HG03060 (cell line): Measurements from ENCODE around the gene LUC7L.
"Not testable (repeated sequence)": the region's sequence is repeated elsewhere in the genome, so short reads cannot be mapped to it uniquely, and the experiment has no call there.

Experiments
- ATAC-seq: cut with Tn5 transposase; IDR thresholded peaks from one replicate; pipeline ENCODE4 v1.9.1; 2021; ENCODE audit warnings: low read depth, moderate number of reproducible peaks; ENCODE audit not compliant: unreplicated experiment

The LUC7L gene

GRCh38 chr16:183005-183404 lies 46.2 kb downstream of the LUC7L start:
- no peak for ATAC-seq

- ATAC-seq, result no peak
These were observed 47.7 kb downstream of the LUC7L start for GRCh38 chr16:181565-182021.

GRCh38 chr16:180681-181564 lies 48.3 kb downstream of the LUC7L start:
- no peak for ATAC-seq

GRCh38 chr16:180101-180675 lies 49.1 kb downstream of the LUC7L start, which contains the start of gene HBQ1:
Gene HBQ1 (plus strand): TSS chr16:180459. CDS start chr16:180487, 28 bp downstream.
- no peak for ATAC-seq

GRCh38 chr16:179211-180092 lies 49.8 kb downstream of the LUC7L start:
- no peak for ATAC-seq

GRCh38 chr16:178668-179015 lies 50.6 kb downstream of the LUC7L start:
- no peak for ATAC-seq

- ATAC-seq, result no peak
These were observed 51.1 kb downstream of the LUC7L start for GRCh38 chr16:177981-178667.

- ATAC-seq, result no peak
These were observed 51.8 kb downstream of the LUC7L start for GRCh38 chr16:177394-177822.

GRCh38 chr16:176477-177382 lies 52.5 kb downstream of the LUC7L start, which contains the start of gene HBA1:
Gene HBA1 (plus strand): TSS chr16:176680. CDS start chr16:176717, 37 bp downstream.
- ATAC-seq, result not testable (repeated sequence)

- not testable (repeated sequence) for ATAC-seq
These were observed 53.2 kb downstream of the LUC7L start for GRCh38 chr16:176006-176405.

GRCh38 chr16:175011-175949 lies 54.0 kb downstream of the LUC7L start:
- ATAC-seq, result no peak

GRCh38 chr16:173928-174769 lies 55.1 kb downstream of the LUC7L start:
- not testable (repeated sequence) for ATAC-seq

GRCh38 chr16:173211-173854 lies 55.9 kb downstream of the LUC7L start:
- not testable (repeated sequence) for ATAC-seq

GRCh38 chr16:172374-172941 lies 56.8 kb downstream of the LUC7L start, which contains the start of gene HBA2:
Gene HBA2 (plus strand): TSS chr16:172876. CDS start chr16:172913, 37 bp downstream.
- not testable (repeated sequence) for ATAC-seq

- ATAC-seq, result no peak
These were observed 58.5 kb downstream of the LUC7L start for GRCh38 chr16:170788-171187.

- ATAC-seq, result not testable (repeated sequence)
These were observed 59.2 kb downstream of the LUC7L start for GRCh38 chr16:170088-170507.
